ENCODE results near the gene ZNF414.
"Not testable (repeated sequence)": the region's sequence is repeated elsewhere in the genome, so short reads cannot be mapped to it uniquely, and the experiment has no call there.

The ZNF414 gene

DNA sequence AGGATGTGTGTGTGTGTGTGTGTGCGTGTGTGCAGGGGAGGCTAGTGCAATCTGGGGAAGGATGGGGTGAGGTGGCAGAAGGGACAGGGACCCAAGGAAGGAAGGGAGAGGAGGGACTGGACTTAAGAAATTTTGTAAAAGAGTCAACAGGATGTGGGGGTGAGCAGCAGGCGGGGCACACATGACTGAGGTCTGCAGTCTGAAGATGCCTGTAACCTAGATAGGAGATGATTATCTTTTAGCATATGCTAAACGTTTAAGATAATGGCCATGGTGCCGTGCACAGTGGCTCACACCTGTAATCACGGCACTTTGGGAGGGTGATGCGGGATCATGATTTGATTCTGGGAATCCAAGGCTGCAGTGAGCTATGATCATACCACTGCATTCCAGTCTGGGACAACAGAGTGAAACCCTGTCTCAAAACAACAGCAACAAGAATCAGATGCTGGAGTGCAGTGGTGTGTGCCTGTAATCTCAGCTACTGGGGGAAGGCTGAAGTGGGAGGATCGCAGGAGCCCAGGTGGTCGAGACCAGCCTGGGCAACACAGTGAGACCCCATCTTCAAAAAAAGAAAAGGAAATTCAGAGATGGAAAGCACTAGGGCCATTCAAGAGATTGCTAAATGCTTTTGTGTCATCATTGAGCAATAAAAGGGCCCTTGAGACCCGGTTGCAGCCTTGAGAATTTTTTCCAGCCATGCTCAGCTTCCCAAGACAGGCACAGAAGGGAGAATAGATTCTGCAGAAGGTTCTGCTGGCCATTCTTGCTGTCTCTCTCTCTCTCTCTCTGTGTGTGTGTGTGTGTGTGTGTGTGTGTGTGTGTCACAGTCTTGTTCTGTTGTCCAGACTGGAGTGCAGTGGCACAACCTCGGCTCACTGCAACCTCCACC, 3.8 kb upstream of the ZNF414 start:
- DNase-seq: no peak

DNA sequence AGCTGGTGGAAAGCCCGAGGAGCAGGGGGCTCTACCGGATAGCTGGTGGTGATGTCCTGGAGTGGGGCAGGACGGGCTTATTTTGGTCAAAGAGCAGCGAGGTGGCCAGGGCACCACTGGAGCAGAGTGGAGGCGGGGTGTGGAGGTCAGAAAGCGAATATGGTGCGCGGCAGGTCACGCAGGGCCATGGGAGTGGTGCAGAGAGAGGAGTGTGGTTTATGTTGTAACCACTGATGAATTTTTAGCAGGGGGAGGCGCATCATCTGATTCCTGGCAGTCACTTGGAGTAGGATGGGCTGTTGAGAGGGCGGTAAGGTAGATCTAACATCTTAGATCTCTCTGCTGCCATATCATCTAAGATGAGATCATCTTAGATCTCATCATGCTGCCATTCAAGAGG, 1.4 kb upstream of the ZNF414 start:
- peak; percentile 78 for DNase-seq

DNA sequence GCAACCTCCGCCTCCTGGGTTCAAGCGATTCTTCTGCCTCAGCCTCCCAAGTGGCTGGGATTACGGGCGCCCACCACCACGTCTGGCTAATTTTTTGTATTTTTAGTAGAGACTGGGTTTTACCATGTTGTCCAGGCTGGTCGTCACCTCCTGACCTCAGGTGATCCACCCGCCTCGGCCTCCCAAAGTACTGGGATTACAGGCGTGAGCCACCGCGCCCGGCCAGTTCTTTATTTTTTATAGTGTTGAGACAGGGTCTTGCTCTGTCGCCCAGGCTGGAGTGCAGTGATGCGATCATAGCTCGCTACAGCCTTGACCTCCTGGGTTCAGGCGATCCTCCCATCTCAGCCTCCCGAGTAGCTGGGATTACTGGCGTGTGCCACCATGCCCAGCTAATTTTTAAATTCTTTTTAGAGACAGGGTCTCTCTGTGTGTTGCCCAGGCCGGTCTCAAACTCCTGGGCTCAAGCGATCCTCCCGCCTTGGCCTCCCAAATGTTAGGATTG, 590 bp upstream of the ZNF414 start:
- DNase-seq: not testable (repeated sequence)

DNA sequence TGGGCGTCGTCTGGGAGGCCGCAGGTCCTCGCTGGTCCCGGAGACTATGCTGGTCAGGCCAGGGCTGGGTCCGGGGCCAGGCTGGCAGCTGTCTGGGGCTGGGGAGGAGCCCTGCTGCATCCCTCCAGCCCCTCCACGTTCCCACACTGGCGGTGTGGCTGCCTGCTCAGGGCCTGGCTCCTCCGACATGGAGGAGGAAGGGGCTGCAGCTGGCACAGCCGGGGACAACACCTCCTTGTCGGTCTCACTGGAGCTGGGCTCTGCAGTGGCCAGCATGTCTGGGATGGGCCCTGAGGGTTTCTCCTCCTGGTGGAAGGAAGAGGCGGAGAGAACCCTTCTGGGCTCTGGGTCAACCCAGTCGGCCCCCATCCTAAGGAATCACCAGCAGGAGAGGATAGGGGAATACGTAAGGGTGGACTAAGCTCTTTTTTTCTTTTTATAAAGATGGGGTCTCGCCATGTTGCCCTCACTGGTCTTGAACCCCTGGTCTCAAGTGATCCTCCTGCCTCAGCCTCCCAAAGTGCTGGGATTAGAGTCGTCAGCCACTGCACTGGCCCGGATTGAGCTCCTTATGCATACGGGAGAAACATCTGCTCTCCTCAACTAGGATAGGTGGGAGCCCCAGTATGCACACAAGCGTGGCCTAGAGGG, 806 bp downstream of the ZNF414 start:
- DNase-seq: no peak

DNA sequence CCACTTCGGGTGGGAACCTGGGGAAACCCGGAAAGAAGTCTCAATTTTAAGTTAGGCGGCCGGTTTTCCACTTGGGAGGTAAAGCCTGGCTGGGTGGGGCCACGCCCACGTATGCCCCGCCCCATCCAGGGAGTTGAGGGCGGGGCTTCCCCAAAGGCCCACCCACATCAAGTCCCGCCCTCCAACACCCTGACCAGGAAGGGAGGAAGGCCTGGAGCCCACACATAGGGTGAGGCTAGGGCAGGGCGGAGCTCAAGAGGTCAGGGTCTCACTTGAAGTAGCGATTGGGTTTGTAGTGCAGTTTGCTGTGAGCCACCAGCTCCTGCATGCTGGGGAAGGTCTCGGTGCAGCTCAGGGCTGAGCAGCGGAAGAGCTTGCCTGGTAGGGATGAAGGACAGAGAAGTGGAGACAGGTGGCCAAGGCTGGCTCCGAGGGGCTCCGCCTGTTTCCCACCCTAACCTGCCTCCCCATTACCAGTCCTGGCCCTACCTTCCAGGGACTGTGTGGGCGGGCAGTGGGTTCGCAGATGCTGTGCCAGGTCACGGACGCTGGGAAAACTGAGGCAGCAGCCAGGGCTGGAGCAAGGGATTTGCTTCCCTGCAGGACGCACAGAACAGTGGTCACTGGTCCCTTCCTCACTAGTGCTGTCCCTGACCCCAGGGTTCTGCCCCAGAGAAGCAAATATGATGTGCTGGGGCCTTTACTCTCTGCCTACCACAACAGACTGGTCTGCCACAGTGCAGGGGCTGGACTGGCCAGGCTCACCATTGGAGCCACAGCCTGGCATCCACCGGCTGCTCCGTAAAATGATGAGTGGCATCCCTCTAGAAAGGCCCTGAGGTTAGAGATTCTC, 1.6 kb downstream of the ZNF414 start:
- no peak for DNase-seq

DNA sequence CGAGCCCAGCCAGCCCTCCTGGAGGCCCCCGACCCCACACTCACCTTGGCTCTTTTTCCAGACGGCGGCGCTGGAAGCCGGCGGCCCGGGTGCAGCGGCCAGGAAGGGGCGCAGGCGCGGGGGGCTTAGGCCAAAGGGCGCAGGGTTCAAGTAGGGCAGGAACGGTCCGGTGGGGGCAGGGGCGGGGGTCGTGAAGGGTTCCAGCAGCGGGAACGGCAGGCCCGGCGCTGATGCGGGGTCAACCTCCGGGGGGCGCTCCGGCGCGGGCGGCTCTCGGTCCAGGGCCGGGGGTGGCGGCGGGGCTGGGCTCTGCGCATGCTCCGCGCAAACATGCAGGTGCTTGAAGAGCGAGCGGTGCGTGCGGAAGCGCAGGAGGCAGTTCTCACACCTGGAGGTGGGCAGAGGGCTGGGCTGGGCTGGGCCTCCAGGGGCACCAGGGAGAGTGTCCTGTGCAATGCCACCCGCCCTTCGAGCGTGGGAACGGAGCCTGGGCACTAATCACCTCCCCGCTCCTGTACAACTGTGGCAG, 2.3 kb downstream of the ZNF414 start:
- DNase-seq: no peak

DNA sequence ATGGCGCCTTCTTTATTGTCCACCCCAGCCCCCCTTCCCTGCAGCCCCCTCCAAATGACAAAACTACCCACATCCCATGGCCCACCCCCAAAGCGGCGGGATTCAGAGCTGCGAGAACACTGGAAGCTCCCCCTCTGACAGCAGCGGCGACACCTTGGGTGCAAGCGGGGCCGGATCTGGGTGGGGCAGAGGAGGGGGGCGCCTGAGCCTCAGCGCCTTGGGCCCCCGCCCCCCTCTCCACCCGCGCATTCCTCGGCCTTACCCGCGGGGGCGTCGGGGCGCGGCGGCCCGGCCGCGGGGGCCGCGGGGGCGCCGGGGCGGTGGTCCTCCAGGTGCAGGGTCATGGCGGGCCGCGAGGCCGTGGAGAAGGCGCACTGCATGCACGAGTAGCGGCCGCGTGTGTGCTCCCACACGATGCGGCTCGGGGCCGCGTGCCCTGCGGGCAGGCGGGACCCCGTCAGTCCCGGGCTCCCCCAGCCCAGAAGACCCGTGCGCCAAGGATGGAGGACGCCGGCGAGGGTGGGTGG, 3.3 kb downstream of the ZNF414 start:
- DNase-seq: no peak

DNA sequence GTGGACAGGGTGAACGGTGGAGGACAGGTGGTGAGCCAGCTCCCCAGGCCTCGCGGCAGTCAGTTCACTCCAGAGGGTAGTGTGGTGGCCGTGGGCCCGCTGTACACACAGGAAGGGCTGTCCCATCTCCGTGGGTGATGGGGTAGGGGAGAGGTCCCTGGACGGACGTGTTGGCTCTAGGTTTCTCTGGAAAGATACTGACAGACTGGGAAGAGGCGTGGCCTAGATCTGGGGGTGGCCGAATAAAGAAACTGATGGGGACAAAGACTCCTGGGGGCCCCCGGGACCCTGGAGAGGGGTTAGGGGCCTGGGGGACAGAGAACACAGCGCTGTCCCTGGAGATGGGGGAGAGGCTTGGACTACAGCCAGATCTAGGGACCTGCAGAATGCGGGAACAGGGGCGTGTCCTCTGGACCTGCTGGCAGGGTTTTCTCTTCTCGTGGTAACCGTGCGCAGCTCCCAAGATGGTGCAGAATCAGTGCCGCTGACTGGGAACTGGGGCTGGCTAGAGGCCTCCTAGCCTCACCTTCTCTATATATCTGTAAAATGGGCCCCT, 7.5 kb downstream of the ZNF414 start:
- DNase-seq: no peak

DNA sequence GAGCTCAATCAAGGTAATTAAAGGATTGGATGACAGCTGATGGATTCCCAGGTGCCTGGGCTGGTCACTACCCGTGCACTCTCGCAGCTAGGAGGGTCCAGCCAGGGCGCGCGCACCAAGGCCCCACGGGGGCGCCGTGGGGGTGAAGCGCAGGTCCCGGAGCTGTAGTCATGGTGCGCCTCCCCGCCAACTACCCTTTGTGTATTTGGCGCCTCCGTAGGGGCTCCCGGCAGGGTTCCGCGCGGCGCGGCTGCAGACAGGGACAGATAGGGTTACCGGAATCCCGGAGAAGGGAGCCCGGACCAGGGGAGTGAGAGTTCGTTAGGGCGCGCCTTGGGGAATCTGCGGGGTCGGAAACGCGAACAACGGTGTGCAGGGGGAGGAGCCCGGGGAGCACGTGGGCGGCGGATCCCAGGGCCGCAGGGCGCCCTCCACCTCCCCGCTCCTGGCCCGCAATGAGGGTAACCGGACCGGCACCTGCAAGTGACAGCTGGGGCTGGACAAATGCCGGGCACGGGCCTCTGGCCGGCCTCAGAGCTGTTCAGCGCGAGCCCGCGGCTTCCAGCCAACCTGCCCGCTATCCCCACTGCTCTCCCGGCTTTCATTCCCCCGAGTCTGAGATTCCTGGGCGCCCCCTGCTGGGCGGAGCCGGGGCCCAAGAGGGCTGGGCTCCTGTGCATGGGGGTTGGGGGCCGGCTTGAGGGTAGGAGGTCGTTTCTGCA, 8.1 kb downstream of the ZNF414 start:
- DNase-seq: peak; percentile 94

DNA sequence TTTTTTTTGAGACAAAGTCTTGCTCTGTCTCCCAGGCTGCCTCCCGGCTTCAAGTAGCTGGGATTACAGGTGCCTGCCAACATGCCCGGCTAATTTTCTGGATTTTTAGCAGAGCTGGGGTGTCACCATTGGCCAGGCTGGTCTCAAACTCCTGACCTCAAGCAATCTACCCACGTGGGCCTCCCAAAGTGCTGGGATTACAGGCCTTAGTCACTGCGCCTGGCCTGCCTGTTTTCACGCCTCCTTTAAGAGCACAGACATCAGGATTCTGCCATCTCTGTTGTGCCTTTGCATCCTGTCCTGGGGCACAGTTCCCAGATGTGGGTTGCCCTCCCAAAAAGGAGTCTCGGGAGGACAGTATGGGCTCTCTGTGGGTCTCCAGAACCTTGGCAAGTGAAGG, 9.0 kb downstream of the ZNF414 start:
- no peak for DNase-seq

DNA sequence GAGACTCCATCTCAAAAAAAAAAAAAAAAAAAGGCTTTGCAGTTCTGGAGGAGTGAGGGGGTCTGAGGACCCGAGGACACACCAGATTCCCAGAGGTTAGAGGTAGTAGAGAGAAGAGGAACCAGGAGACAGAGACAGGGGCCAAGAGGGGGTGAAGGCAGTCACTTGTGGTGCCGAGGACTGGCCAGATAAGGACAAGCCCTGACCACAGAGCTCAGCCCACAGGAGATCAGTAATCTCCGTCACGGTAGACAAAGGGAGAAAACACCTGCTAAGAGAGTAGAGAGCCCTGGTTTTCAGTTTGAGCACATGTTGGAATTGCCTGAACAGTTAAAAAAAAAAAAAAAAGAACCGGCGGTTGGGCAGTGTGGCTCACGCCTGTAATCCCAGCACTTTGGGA, 9.8 kb downstream of the ZNF414 start:
- no peak for DNase-seq

DNA sequence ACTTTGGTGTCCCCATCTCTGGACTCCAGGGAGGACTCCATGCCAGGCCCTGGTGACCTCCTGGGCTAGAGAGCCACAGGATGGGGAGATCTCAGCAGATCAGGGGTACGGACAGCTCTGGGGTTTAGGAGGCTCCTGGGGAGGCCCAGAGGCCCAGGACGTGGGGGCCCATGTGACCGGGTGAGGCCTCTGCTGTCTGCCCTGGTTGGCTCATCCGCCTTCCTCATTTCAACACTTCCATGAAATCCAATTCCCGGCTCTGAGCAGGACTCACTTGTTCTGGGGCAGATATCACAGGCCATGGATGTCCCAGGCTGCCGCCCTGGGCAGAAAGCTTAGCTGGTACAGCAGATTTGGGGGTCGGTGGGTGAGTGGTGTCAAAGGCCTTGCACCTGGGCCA, 10.5 kb downstream of the ZNF414 start:
- DNase-seq: no peak

DNA sequence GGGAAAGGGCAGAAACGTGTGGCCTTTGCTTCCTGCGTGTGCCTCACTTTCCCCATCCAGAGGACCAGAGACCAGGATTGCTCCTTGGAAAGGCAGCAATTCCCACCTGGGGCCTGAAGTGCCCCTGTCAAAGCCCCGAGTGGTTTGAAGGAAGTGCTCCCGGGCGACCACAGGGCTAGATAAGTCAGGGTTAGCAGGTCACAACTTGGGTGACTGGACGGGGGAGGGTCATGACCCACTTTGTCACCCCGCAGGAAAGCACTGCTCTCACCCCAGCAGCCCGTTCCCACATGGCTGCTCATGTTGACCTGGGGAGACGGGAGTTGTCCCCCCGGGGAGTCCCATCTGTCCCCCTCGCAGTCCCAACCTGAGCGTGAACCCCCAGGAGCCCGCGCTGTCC, 12.0 kb downstream of the ZNF414 start:
- DNase-seq: no peak

DNA sequence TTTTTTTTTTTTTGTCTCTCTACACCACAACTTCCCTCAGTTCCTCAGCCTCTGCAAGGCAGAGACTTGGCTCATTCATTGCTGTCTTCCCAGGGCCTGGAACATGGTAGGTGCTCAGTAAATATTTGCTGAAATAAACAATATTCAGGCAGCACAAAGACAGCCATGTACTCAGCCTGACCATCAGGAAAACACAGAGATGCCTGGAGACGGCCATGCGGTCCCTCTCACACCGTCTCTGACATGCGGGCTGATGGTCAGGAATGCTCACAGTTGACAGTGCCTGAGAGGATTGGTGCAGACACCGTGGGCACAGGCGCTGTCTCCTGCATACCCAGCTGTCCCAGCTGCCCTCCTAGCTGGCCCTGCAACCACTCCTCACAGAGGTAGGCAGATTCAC, 12.5 kb downstream of the ZNF414 start:
- no peak for DNase-seq

DNA sequence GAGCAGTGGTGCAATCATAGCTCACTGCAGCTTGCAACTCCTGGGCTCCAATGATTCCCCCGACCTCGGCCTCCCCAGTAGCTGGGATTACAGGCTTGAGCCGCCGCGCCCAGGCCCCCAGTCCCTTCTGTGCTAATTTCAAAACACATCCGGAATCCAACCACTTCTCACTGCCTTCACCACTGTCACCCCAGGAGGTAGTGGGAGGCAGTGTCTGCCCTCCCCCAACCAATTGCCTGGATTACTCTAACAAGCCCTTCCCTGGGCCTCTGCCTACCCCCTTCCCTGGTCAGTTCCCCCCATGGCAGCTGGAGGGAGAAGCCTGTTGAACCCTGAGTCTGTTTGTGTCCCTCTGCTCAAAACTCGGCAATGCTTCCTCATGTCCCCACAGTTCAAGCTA, 13.8 kb downstream of the ZNF414 start:
- no peak for DNase-seq

DNA sequence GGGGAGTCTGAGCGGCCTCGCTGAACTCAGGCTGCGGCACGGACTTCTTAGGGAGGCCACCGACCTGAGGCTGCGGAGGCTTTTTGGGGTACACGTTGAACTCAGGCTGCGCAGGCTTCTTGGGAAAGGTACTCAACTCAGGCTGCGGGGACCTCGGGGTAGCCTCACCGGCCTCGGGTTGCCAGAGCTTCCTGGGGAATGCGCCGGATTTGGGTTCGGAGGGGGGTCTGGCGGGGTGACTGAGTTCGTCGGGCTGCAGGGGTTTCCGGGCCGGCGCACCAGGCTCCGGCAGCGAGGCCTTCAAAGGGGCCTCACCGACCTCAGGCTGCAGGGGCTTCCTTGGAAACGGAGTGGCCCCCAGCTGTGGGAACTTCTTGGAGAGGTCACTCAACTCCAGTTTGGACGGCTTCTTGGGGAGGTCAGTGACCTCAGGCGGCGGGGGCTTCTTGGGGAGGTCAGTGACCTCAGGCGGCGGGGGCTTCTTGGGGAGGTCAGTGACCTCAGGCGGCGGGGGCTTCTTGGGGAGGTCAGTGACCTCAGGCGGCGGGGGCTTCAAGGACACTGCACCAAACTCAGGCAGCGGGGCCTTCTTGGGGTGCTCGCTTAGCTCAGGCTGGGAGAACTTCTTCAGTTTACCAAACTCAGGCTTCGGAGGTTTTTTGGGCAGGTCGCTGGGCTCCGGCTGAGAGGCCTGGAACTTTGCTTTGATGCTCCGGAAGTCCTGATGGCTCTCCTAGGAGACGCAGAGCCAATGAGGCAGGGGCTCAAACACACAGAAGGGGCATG, 14.7 kb downstream of the ZNF414 start:
- DNase-seq: no peak

DNA sequence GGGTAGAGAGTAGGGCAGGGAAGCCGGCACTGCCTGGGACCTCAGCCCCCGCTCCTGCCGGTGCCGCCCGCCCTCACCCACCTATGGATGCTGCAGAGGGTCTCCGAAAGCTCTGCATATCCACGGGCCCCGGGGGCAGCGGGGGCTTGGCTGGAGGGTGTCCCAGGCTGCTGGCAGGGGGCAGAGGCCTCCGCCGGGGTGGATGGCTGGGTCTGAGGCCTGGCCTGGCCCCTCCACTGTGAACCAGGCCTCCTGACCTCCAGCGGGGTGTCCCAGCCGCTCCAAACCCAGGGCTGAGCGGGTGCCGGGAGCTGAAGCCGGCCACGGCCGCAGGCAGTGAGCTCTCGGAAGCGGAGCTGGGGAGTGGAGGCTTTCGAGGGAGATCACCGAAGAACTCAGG, 15.7 kb downstream of the ZNF414 start:
- DNase-seq: no peak

DNA sequence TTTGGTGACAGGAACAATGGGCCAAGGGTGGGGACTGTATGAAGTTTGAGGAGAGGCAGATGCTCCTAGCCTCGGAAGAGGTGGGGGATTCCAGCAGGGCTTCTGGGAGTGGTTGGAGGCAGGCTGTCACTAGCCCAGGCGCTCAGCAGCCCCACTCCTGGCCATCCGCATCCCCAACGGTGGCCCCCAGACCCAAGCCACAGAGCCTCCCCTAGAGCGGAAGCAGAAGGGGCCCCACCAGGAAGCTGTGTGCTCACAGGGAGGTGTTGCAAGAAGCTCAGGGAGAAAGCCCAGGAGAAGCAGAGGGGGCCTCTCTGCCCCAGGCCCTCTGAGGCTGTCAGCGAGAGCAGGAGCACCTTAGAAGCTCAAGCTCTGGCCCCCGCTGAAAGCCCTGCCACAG, 19.8 kb downstream of the ZNF414 start:
- no peak for DNase-seq

DNA sequence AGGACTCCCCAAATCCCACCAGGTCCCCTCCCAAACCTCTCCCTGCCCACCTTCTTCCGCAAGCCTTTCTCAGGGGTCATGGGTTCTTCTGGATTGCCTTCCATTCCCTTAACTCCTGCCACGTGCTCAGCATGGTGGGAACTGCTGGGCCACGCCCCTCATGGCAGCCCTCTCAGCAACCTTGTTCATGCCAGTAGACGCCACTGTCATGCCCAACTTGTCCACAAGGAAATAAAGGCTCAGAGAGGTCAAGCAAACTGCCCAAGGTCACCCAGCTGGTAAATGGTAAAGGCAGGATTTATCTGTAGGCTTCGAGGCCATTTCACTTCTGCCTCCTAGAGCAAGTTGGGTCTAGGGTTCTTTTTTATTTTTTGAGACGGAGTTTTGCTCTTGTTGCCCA, 22.4 kb downstream of the ZNF414 start:
- no peak for DNase-seq

DNA sequence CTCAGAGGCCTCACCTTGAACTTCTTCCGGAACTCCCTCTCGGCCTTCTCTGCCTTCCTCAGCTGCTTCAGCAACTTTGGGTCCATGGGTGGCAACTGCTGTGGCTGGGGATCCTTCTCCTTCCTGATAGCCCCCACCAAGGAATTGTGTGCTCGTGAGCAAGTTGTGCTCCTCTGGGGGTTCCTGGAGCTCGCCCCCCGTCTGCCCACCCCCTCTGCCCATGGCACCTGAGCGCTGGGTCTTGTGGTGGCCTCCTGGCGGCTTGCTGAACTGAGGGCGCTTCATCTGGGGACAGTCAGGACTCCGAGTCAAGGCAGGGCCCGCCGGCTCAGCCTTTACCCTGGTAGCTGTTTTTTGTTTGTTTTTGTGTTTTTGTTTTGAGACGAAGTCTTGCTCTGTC, 23.1 kb downstream of the ZNF414 start:
- no peak for DNase-seq

DNA sequence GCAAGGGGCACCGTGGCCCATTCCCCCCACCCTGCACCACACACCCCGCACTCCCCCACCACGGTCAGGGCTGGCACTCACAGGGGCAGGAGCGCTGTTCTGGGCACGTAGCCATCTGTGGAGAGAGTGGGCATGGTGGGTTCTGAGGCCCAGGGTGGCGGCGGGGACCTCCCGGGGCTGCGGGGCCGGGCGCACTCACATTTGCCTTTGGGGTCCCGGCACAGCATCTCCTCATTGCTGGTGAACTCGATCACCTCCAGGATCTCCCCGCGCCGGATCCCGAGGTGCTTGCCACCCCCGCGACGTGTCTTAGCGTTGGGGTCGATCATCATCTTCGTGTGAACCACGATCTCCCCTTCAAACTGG, 23.6 kb downstream of the ZNF414 start:
- DNase-seq: no peak

All from activated CD8-positive, alpha-beta memory T cell treated with anti-CD3 and anti-CD28 coated beads for 24 hours (primary cell).